Superior temporal gyrus (tissue), 1 donor: ENCODE results near the gene VRK2.
A peak's percentile ranks its signal among the peaks of the same experiment; 100 is the strongest.
"Not testable (repeated sequence)": the region's sequence is repeated elsewhere in the genome, so short reads cannot be mapped to it uniquely, and the experiment has no call there.

Experiments used
- DNase-seq: peaks from one replicate; pipeline ENCODE4 v3.0.0-alpha.2; 2016; ENCODE audit errors: extremely low spot score

VRK2 gene

GRCh38 chr2:58107803-58108710 lies 61.5 kb downstream of the VRK2 start:
- DNase-seq: peak; percentile 57

- DNase-seq: no peak
Measured at GRCh38 chr2:58109481-58109880, 62.9 kb downstream of the VRK2 start.

GRCh38 chr2:58110765-58111164 lies 64.2 kb downstream of the VRK2 start:
- no peak for DNase-seq

DNA sequence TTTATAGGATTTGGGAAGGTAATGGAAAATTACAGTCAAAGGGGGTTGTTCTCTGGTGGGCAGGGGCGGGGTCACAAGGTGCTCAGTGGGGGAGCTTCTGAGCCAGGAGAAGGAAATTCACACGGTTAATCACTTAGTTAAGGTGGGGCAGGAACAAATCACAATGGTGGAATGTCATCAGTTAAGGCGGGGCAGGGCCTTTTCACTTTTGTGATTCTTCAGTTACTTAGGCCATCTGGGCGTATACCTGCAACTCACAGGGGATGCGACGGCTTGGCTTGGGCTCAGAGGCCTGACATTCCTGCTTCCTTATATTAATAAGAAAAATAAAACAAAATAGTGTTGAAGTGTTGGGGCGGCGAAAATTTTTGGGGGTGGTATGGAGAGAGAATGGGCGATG lies 67.0 kb downstream of the VRK2 start:
- DNase-seq: not testable (repeated sequence)

- DNase-seq: no peak
Measured at GRCh38 chr2:58120626-58121229, 74.1 kb downstream of the VRK2 start.

GRCh38 chr2:58122040-58122439 lies 75.4 kb downstream of the VRK2 start:
- DNase-seq: no peak

- DNase-seq: no peak
Measured at GRCh38 chr2:58122540-58122939, 75.9 kb downstream of the VRK2 start.

DNA sequence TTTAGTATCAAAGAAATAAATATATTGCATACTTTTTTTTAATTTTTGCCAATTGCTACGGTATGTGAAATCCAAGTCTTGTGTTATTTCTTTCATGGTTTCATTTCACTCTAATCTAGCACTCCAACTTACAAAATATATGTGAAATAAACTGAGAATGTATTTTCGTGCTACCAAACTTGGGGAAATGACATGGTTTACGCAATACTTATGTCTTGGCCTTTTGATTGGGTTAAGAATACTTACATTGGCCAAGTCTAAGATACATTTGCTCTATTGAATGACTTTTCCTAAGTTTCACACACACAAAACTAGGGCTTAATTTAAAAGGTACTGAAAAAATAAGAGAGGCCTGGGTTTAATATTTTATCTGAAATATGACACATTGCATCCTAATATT lies 80.5 kb downstream of the VRK2 start:
- no peak for DNase-seq

DNA sequence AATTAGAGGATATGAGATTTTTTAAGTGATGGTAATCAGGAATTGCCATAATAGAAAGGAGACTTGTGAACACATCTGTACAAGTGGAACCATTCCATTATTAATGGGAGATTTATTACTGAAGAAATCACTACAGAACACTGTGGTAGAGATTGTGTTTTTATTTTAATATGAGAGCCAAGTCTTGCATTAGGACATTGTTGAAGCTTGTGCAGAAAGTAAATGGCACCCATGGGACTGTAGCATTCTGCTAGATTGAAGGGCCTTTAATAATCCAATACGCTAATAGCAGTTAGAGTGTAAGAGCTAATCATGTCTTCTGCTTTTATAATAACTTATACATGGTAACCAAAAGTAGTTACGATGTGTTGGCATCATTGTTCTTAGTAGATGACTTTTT lies 83.6 kb downstream of the VRK2 start:
- DNase-seq: no peak

DNA sequence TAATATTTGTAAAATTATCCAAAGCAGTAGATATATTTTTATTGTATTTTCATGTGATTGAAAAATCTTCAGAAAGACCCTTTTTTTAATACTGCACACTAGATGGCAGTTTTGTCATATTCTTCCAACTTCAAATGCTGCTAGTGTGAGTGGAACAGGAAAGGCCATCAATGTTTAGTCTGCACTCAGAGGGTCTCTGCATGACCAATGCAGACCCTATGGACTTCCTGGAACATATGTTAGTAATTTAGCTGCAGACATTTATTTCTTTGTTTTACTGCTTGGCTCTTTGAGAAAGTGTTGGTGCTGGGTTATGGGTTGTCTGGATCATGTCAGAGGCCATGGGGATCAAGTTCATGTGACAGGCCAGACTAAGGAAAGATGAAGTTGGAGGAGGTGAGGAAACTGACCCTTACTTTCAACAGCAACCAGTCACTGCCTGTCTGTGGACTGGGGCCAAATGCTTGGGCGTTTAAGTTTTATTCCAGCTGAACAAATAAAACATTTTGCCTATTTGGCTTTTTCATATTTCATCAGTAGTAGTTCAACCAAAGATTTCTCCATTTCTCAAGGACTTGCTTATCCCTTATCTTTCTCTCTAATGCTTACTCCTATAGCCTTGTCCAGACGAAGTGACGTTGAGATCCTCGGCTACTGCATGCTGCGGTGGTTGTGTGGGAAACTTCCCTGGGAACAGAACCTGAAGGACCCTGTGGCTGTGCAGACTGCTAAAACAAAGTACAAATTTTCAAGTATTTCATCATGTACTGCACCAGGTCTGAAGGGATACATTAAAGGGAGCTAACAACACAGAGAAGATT lies 84.8 kb downstream of the VRK2 start:
- DNase-seq: peak; percentile 81

DNA sequence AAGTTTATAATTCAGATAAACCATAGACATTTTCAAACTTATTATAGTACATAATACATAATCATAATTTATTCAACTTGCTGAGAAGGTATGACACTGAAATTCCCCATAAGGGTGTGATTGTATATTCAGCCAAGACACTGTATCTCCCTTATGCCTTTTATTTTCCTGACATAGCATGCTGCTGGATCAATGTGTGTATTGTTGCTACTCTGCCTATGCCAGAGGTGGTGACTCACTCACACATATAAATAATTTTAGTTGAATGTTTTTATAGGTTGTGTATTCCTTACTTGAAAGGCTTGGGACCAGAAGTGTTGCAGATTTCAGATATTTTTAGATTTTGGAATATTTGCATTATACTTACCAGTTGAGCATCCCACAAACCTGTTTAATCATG lies 86.8 kb downstream of the VRK2 start:
- DNase-seq: no peak

DNA sequence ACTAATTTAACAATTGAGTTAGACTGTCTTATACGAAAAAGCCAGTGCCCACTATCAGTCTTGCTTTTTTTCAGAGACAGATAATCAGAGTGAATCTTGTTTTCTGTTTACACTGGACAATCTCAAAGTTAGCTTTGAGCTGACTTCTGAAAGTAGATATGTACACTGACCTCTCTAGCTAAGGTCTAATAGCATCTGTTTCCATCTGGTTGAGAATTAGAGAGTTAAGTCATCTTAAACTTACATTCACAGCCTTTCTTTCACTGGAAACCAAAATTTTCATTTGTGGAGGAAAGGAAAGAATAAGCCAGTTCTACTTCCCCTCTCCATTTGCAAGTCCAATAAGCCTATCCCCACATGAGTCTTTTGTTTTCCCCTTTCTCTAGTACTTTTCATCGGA lies 89.3 kb downstream of the VRK2 start:
- peak; percentile 46 for DNase-seq

DNA sequence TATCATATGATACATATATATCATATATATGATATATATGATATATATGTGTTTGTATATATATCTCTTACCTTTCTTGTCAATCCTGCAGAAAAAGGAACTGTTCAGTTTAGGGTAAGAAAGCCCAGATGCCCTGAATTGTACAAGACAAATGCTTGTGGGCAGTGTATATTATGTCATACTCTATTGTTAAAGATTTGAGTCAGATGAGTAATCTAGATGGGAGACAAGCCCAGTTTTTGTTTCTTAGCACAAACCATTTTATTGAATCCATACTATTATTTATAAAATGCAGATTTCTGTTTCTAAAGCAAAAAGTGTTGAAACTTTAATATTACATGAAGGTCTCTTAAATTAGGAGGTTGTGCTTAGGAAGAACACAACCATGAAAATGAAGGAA lies 90.6 kb downstream of the VRK2 start:
- DNase-seq: peak; percentile 76

- DNase-seq: peak; percentile 84
Measured at GRCh38 chr2:58137856-58138255, 91.2 kb downstream of the VRK2 start.

GRCh38 chr2:58138396-58139030 lies 91.9 kb downstream of the VRK2 start:
- peak; percentile 46 for DNase-seq

- DNase-seq: no peak
Measured at GRCh38 chr2:58140508-58141072, 94.0 kb downstream of the VRK2 start.

DNA sequence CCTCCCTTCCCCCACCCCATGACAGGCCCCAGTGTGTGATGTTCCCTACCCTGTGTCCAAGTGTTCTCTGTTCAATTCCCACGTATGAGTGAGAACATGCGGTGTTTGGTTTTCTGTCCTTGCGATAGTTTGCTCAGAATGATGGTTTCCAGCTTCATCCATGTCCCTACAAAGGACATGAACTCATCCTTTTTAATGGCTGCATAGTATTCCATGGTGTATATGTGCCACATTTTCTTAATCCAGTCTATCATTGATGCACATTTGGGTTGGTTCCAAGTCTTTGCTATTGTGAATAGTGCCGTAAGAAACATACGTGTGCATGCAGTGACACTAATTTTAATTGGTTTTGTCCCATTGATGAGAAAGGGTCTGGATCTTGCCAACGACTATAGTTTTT lies 99.2 kb downstream of the VRK2 start:
- DNase-seq: not testable (repeated sequence)

- no peak for DNase-seq
Measured at GRCh38 chr2:58146707-58147106, 100.1 kb downstream of the VRK2 start.

DNA sequence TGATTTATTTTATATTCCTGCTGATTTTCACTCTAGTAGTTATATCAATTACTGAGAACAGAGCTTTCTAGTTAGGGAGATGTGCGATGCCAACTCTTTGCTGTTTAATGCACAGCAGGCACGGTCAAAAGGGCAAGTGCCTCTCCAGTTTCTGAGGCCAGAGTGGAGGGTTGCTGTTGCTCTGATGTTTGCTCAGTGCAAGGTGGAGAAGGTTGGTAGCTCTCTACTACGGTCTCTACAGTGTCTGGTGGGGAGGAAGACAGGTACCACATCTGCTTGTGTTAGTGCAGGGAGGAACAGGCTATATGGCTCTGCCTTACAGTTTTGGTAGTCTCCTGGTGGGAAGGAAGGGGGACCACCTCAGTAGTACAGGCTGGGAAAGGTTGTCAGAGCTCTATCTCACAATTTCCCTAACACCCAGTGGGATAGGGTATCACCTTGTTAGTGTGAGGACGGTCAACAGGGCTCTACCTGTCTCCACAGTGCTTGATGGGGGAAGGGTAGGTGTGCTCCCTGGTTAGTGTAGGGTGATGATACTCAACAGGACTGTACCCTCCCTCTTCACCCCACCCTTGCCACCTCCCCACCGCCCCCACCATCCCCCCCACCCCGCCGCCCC lies 108.7 kb downstream of the VRK2 start:
- no peak for DNase-seq

DNA sequence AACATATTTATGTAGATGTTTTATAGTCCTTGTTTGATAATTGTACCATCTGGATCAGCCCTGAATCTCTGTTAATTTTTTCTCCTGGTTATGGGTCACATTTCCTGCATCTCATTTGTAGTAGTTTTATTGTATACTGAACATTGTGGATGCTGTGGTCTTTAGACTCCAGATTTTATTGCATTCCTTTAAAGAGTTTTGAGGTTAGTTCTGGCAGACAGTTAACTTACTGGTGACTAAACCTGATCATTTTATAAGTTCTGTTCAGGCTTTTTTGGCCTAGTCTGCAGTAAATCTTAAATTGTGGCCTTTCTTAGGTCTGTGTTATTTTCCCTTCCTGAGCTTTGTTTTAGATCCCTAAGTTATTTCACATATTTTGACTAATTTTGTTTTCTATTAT lies 110.2 kb downstream of the VRK2 start:
- no peak for DNase-seq

DNA sequence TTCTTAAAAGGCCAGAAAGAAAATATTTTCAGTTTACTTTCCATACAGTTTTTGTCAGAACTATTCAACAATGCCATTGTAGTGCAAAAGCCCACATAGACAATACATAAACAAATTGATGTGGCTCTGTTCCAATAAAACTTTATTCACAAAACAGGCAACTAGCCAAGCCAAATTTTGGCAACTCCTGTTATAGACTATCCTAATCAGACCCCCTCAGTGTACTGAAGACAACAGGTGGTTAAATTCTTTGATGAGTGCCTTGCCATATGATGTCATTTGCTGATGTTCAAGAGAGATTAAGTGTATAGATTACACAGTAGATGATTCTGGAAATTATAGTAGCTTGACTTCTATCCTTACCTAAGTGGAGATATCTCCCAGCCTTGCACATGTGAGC lies 111.1 kb downstream of the VRK2 start:
- DNase-seq: no peak
